Thyroid gland (tissue), 4 donors: ENCODE measurements around the gene TRIM16.
"Not testable (repeated sequence)": the region's sequence is repeated elsewhere in the genome, so short reads cannot be mapped to it uniquely, and the experiment has no call there.

Experiments used
- POLR2A ChIP-seq, 2 donors: fragments of 450-650 bp; IDR thresholded peaks; one replicate each; pipeline ENCODE4 v1.6.1; 2017; ENCODE audit warnings: antibody characterized with exemption in 2 of 2, mild to moderate bottlenecking in 2 of 2, moderate library complexity in 1 of 2
- TF ChIP-seq, protein P1 (sequence below), 6 experiments: fragments of 200-600 bp in 3 of 6; fragments of 450-650 bp in 3 of 6; sonication (generic) in 3 of 6; IDR thresholded peaks; one replicate each; pipeline ENCODE4 v1.5.1; 2016 to 2019; ENCODE audit warnings: antibody characterized with exemption in 6 of 6, mild to moderate bottlenecking in 2 of 6, inconsistent platforms in 1 of 6, moderate library complexity in 1 of 6

DNA sequence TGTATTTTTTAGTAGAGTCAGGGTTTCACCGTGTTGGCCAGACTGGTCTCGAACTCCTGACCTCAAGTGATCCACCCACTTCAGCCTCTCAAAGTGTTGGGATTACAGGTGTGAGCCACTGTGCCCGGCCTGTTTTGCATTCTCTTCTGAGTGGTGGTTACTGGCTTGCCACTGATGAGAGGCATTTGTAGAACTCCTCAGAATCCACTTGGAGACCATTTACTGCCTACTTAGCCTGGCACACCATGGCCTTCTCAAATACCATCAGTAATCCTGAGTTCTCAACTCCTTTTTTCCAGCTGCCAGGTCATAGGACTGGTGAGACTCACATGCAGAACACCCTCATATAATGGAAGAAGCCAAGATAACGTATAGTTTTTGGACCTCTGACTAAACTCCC, 42.1 kb downstream of the TRIM16 start:
- TF ChIP-seq, protein P1, sequence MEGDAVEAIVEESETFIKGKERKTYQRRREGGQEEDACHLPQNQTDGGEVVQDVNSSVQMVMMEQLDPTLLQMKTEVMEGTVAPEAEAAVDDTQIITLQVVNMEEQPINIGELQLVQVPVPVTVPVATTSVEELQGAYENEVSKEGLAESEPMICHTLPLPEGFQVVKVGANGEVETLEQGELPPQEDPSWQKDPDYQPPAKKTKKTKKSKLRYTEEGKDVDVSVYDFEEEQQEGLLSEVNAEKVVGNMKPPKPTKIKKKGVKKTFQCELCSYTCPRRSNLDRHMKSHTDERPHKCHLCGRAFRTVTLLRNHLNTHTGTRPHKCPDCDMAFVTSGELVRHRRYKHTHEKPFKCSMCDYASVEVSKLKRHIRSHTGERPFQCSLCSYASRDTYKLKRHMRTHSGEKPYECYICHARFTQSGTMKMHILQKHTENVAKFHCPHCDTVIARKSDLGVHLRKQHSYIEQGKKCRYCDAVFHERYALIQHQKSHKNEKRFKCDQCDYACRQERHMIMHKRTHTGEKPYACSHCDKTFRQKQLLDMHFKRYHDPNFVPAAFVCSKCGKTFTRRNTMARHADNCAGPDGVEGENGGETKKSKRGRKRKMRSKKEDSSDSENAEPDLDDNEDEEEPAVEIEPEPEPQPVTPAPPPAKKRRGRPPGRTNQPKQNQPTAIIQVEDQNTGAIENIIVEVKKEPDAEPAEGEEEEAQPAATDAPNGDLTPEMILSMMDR (IDR thresholded peaks at IDR 0.05) = not testable (repeated sequence)
- TF ChIP-seq POLR2A (IDR thresholded peaks at IDR 0.05) = not testable (repeated sequence)
